ENCODE measurements around the gene MDP1. TPM values are rescaled to one million over a fixed set of nuclear protein-coding genes. Genes with fewer than 3 reads are reported as not detected.

Gene MDP1
- total and polyA plus RNA-seq, 2 experiments from 2014 or later = 9.8 to 31.1 TPM

- no peak for TF ChIP-seq ZNF462 (CRISPR knock-in tag; IDR thresholded peaks at IDR 0.05)
- no peak for TF ChIP-seq JUNB (IDR thresholded peaks at IDR 0.05; ENCODE audit: unreplicated experiment)
- no peak for TF ChIP-seq REST (IDR thresholded peaks at IDR 0.05; ENCODE audit: unreplicated experiment)
These were observed 28.3 kb downstream of the MDP1 start (continued) for GRCh38 chr14:24187539-24187915.

GRCh38 chr14:24186831-24187538 lies 28.9 kb downstream of the MDP1 start:
- Histone ChIP-seq H3K36me3 (ENCODE audit: insufficient read depth) (no peaks in the 10 kb centered on the region; the same call in 1 of the 2 replicates), H3K4me3 (no peak overlapping the region)
- TF ChIP-seq EZH2 (IDR thresholded peaks at IDR 0.05; ENCODE audit: low read depth, unreplicated experiment) (no peak), NANOG (IDR thresholded peaks at IDR 0.05; ENCODE audit: borderline replicate concordance) (no peak), POLR2AphosphoS5 (IDR thresholded peaks at IDR 0.05; ENCODE audit: low read depth) (no peak), ZNF114 (CRISPR knock-in tag; IDR thresholded peaks at IDR 0.05) (no peak), CREB1 (CRISPR knock-in tag; IDR thresholded peaks at IDR 0.05; ENCODE audit: low read depth) (no peak), EZH2phosphoT487 (IDR thresholded peaks at IDR 0.05; ENCODE audit: unreplicated experiment) (no peak), CTCF (conservative IDR thresholded peaks at IDR 0.05; ENCODE audit: low read depth in 2 of 2) (no peak)
- TF ChIP-seq, protein P1, sequence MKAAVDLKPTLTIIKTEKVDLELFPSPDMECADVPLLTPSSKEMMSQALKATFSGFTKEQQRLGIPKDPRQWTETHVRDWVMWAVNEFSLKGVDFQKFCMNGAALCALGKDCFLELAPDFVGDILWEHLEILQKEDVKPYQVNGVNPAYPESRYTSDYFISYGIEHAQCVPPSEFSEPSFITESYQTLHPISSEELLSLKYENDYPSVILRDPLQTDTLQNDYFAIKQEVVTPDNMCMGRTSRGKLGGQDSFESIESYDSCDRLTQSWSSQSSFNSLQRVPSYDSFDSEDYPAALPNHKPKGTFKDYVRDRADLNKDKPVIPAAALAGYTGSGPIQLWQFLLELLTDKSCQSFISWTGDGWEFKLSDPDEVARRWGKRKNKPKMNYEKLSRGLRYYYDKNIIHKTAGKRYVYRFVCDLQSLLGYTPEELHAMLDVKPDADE (IDR thresholded peaks at IDR 0.05) = no peak

More at GRCh38 chr14:24186831-24187538, 28.9 kb downstream of the MDP1 start:
- no peak overlapping the region for H2AFZ ChIP-seq
- H3K27ac Mint-ChIP-seq = no peak overlapping the region
- H3K36me3 Mint-ChIP-seq (ENCODE audit: low read depth) = peaks cover 72% of the 10 kb centered on the region
- H4K20me1 ChIP-seq (replicated peaks; ENCODE audit: insufficient read depth) = peaks cover 6% of the 10 kb centered on the region
- no peaks in the 10 kb centered on the region; the same call in 1 of the 2 replicates for H3F3A ChIP-seq (replicated peaks; ENCODE audit: low read depth)
- peaks cover 17% of the 10 kb centered on the region for H3K4me1 Mint-ChIP-seq
- peak overlapping the region; percentile 96 for H3K4me3 Mint-ChIP-seq
- DNase-seq (ENCODE audit: low spot score) (no peak), ATAC-seq (no peak)
- peaks cover 13% of the 10 kb centered on the region; the same call in 1 of the 2 replicates for H3K79me2 ChIP-seq (replicated peaks; ENCODE audit: insufficient read depth)
- H3K27ac ChIP-seq (ENCODE audit: low read depth) = no peak overlapping the region
- H3K9me3 Mint-ChIP-seq = peaks cover 3% of the 10 kb centered on the region; the same call in 2 of the 3 replicates
- H3K27me3 ChIP-seq (ENCODE audit: insufficient read depth) = no peaks in the 10 kb centered on the region
- H3K4me1 ChIP-seq (ENCODE audit: insufficient read depth) = peaks cover 10% of the 10 kb centered on the region
- H3K27me3 Mint-ChIP-seq (ENCODE audit: insufficient read depth, low read depth, poor library complexity) = peaks cover 27% of the 10 kb centered on the region
- peak overlapping the region; percentile 94; the same call in 1 of the 2 replicates for H3K4me2 ChIP-seq
- no peaks in the 10 kb centered on the region for H3K9me2 ChIP-seq (ENCODE audit: insufficient read depth)
